NB4 (cell line): ENCODE data around the gene MGLL.

ENCODE experiments used
- DNase-seq: peaks from one replicate; pipeline ENCODE4 v3.0.0; 2010; ENCODE audit warnings: low read depth
- H3K4me3 ChIP-seq: one replicate; pipeline ENCODE4 v1.5.1; 2011; ENCODE audit warnings: mild to moderate bottlenecking, low read depth, low read length, moderate library complexity
- MYC ChIP-seq: IDR thresholded peaks from 2 replicates; pipeline ENCODE4 v1.6.1; 2011; ENCODE audit warnings: low read depth, low read length
- POLR2A ChIP-seq: IDR thresholded peaks from 2 replicates; pipeline ENCODE4 v1.6.1; 2011; ENCODE audit warnings: mild to moderate bottlenecking; ENCODE audit not compliant: insufficient read length; ENCODE audit errors: extremely low read depth
- TF ChIP-seq, protein P1 (sequence below): IDR thresholded peaks from one replicate; pipeline ENCODE4 v1.5.1; 2012; ENCODE audit warnings: low read depth, low read length
- TF ChIP-seq, protein P2 (sequence below): IDR thresholded peaks from 2 replicates; pipeline ENCODE4 v1.6.1; 2011; ENCODE audit warnings: low read depth, low read length

Gene MGLL

DNA sequence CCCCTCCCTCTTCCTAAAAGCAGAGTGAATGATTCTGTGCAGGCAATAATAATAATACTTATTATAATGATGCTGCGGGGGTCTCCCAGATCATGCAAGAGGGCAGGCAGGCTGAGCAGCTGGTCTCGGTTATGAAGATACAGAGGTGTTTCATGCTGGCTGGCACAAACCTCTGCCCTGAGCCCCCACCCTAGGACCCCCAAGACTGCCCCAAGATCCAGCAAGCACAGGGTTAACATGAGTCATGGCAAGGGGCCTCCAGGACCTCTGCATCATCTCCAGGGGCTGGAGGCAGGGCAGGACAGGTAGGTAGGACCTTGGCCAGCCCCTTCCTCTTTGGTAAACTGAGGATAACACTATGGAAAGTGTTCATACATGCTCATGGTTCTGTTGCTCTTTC, 2.7 kb downstream of the MGLL start:
- no peak overlapping the region for H3K4me3 ChIP-seq
- TF ChIP-seq MYC (no peak), POLR2A (no peak)
- TF ChIP-seq, protein P1, sequence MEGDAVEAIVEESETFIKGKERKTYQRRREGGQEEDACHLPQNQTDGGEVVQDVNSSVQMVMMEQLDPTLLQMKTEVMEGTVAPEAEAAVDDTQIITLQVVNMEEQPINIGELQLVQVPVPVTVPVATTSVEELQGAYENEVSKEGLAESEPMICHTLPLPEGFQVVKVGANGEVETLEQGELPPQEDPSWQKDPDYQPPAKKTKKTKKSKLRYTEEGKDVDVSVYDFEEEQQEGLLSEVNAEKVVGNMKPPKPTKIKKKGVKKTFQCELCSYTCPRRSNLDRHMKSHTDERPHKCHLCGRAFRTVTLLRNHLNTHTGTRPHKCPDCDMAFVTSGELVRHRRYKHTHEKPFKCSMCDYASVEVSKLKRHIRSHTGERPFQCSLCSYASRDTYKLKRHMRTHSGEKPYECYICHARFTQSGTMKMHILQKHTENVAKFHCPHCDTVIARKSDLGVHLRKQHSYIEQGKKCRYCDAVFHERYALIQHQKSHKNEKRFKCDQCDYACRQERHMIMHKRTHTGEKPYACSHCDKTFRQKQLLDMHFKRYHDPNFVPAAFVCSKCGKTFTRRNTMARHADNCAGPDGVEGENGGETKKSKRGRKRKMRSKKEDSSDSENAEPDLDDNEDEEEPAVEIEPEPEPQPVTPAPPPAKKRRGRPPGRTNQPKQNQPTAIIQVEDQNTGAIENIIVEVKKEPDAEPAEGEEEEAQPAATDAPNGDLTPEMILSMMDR, result no peak
- TF ChIP-seq, protein P2, sequence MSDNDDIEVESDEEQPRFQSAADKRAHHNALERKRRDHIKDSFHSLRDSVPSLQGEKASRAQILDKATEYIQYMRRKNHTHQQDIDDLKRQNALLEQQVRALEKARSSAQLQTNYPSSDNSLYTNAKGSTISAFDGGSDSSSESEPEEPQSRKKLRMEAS, result no peak

DNA sequence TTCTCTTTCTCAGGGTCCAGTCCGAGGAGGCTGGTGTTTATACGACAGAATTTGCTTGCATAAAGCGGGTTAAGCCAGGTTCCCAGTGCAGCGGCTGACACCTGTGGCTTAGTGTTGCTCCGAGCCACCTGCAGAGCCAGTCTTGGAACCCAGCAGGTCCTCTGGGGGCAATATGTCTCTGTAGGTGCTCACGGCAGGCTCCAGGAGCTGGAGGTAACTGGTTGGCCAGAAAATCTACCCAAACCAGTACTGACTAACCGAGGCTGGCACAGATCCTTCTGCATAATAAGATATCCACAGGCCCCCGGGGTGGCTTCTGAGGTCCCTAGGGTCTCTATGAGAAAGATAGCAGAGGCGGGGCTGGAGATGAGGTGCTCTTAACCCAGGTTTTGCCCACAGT, 3.2 kb downstream of the MGLL start:
- no peak for TF ChIP-seq MYC
- no peak for TF ChIP-seq POLR2A
- TF ChIP-seq, protein P2, result no peak
- TF ChIP-seq, protein P1, result no peak
- DNase-seq, result peak; percentile 37

More for the DNA sequence above, 2.7 kb downstream of the MGLL start:
- no peak for DNase-seq

GRCh38 chr3:127817406-127817841, 4.9 kb downstream of the MGLL start:
- H3K4me3 ChIP-seq, result no peak overlapping the region
- TF ChIP-seq, protein P2, result no peak
- TF ChIP-seq, protein P1, result no peak
- TF ChIP-seq MYC, result no peak
- TF ChIP-seq POLR2A, result no peak
- no peak for DNase-seq

More for the DNA sequence above, 3.2 kb downstream of the MGLL start:
- no peak overlapping the region for H3K4me3 ChIP-seq

- TF ChIP-seq, protein P1, result no peak
- TF ChIP-seq MYC (no peak), POLR2A (no peak)
- TF ChIP-seq, protein P2, result no peak
- H3K4me3 ChIP-seq, result no peak overlapping the region
- no peak for DNase-seq
Measured at GRCh38 chr3:127816783-127817405, 5.4 kb downstream of the MGLL start.

- TF ChIP-seq POLR2A (no peak), MYC (no peak)
- TF ChIP-seq, protein P1, result no peak
- TF ChIP-seq, protein P2, result no peak
- H3K4me3 ChIP-seq, result no peak overlapping the region
- no peak for DNase-seq
Measured at GRCh38 chr3:127815641-127816605, 6.4 kb downstream of the MGLL start.
